IMR-90 (cell line): Measurements from ENCODE around the gene C7orf33.
"Not testable (repeated sequence)": the region's sequence is repeated elsewhere in the genome, so short reads cannot be mapped to it uniquely, and the experiment has no call there.

Source experiments
- CTCF ChIP-seq: conservative IDR thresholded peaks from 2 replicates; pipeline ENCODE4 v1.5.1; 2012; ENCODE audit warnings: mild to moderate bottlenecking, low read depth, low read length, improper control_type of control experiment
- FOS ChIP-seq: fragments of 150-350 bp; IDR thresholded peaks from 2 replicates; pipeline ENCODE4 v1.6.1; 2016; ENCODE audit warnings: low read depth, low read length
- MAFK ChIP-seq: IDR thresholded peaks from 2 replicates; pipeline ENCODE4 v1.6.1; 2012; ENCODE audit warnings: low read depth, low read length, improper control_type of control experiment
- MAZ ChIP-seq: IDR thresholded peaks from 2 replicates; pipeline ENCODE4 v1.6.1; 2012; ENCODE audit warnings: low read depth, mild to moderate bottlenecking, low read length, improper control_type of control experiment, moderate library complexity, borderline replicate concordance
- NFE2L2 ChIP-seq: fragments of 150-350 bp; IDR thresholded peaks from 2 replicates; pipeline ENCODE4 v1.6.1; 2016; ENCODE audit warnings: low read depth, mild to moderate bottlenecking, low read length
- POLR2A ChIP-seq: IDR thresholded peaks from 2 replicates; pipeline ENCODE4 v1.6.1; 2012; ENCODE audit warnings: mild to moderate bottlenecking, low read depth, low read length
- RAD21 ChIP-seq: IDR thresholded peaks from 2 replicates; pipeline ENCODE4 v1.6.1; 2012; ENCODE audit warnings: low read length, improper control_type of control experiment
- RCOR1 ChIP-seq: IDR thresholded peaks from 2 replicates; pipeline ENCODE4 v1.6.1; 2012; ENCODE audit warnings: mild to moderate bottlenecking, low read length, improper control_type of control experiment; ENCODE audit not compliant: insufficient replicate concordance
- RFX5 ChIP-seq: IDR thresholded peaks from 2 replicates; pipeline ENCODE4 v1.8.0; 2012; ENCODE audit warnings: low read depth, mild to moderate bottlenecking, low read length, moderate library complexity
- SMC3 ChIP-seq: fragments of 150-350 bp; IDR thresholded peaks from 2 replicates; pipeline ENCODE4 v1.6.1; 2016; ENCODE audit warnings: low read depth, mild to moderate bottlenecking, antibody characterized with exemption, low read length, moderate library complexity
- USF2 ChIP-seq: fragments of 150-350 bp; IDR thresholded peaks from 2 replicates; pipeline ENCODE4 v1.6.1; 2017; ENCODE audit warnings: mild to moderate bottlenecking, antibody characterized with exemption, low read length, low read depth

GRCh38 chr7:148596354-148596753 is 5.8 kb downstream of the C7orf33 start:
- TF ChIP-seq CTCF, USF2, POLR2A, FOS, RAD21, NFE2L2, RCOR1, RFX5, MAZ, MAFK, SMC3: not testable (repeated sequence)
